ENCODE data around the gene MTMR10. TPM values are rescaled to one million over a fixed set of nuclear protein-coding genes. Genes with fewer than 3 reads are reported as not detected.
A peak's percentile ranks its signal among the peaks of the same experiment; 100 is the strongest.

The MTMR10 gene
- total RNA-seq, 2 experiments from 2014 or later: 9.7 to 10.5 TPM

GRCh38 chr15:30941520-30941919 lies 49.9 kb downstream of the MTMR10 start:
- no peak overlapping the region for H3K27ac Mint-ChIP-seq
- no peaks in the 10 kb centered on the region for H3K4me1 Mint-ChIP-seq (ENCODE audit: low read depth)
- CTCF ChIA-PET: no interaction called here
- no peaks in the 10 kb centered on the region for H3K9me3 Mint-ChIP-seq
- peaks cover 24% of the 10 kb centered on the region for H3K36me3 Mint-ChIP-seq (ENCODE audit: low read depth)
- no peaks in the 10 kb centered on the region for H3K27me3 Mint-ChIP-seq (ENCODE audit: low read depth)
- intact Hi-C loops (cut with micrococcal nuclease): no loop called here
- no peak for DNase-seq
- H3K4me3 Mint-ChIP-seq: no peak overlapping the region

GRCh38 chr15:30940359-30940758 lies 51.1 kb downstream of the MTMR10 start:
- CTCF ChIA-PET: no interaction called here
- no peak overlapping the region for H3K27ac Mint-ChIP-seq
- H3K4me1 Mint-ChIP-seq (ENCODE audit: low read depth): no peaks in the 10 kb centered on the region
- no peak overlapping the region for H3K4me3 Mint-ChIP-seq
- no peak for DNase-seq
- H3K9me3 Mint-ChIP-seq: no peaks in the 10 kb centered on the region
- intact Hi-C loops (cut with micrococcal nuclease): no loop called here
- no peaks in the 10 kb centered on the region for H3K27me3 Mint-ChIP-seq (ENCODE audit: low read depth)
- H3K36me3 Mint-ChIP-seq (ENCODE audit: low read depth): peaks cover 24% of the 10 kb centered on the region

GRCh38 chr15:30939161-30939560 lies 52.3 kb downstream of the MTMR10 start:
- Mint-ChIP-seq H3K4me3 (no peak overlapping the region), H3K4me1 (ENCODE audit: low read depth) (no peaks in the 10 kb centered on the region), H3K27me3 (ENCODE audit: low read depth) (no peaks in the 10 kb centered on the region), H3K27ac (no peak overlapping the region), H3K9me3 (no peaks in the 10 kb centered on the region), H3K36me3 (ENCODE audit: low read depth) (peaks cover 20% of the 10 kb centered on the region)
- intact Hi-C loops (cut with micrococcal nuclease): no loop called here
- CTCF ChIA-PET: no interaction called here
- no peak for DNase-seq

GRCh38 chr15:30933293-30933692 lies 58.1 kb downstream of the MTMR10 start:
- intact Hi-C loops (cut with micrococcal nuclease): no loop called here
- Mint-ChIP-seq H3K9me3 (no peaks in the 10 kb centered on the region), H3K27me3 (ENCODE audit: low read depth) (no peaks in the 10 kb centered on the region), H3K27ac (peak overlapping the region; percentile 28), H3K4me3 (no peak overlapping the region), H3K4me1 (ENCODE audit: low read depth) (peaks cover 10% of the 10 kb centered on the region), H3K36me3 (ENCODE audit: low read depth) (peaks cover 33% of the 10 kb centered on the region)
- CTCF ChIA-PET: no interaction called here
- no peak for DNase-seq

- Mint-ChIP-seq H3K36me3 (ENCODE audit: low read depth) (peaks cover 38% of the 10 kb centered on the region), H3K27ac (no peak overlapping the region), H3K27me3 (ENCODE audit: low read depth) (no peaks in the 10 kb centered on the region), H3K4me3 (no peak overlapping the region), H3K9me3 (no peaks in the 10 kb centered on the region), H3K4me1 (ENCODE audit: low read depth) (peaks cover 10% of the 10 kb centered on the region)
- intact Hi-C loops (cut with micrococcal nuclease): no loop called here
- DNase-seq: no peak
- CTCF ChIA-PET: no interaction called here
Measured at GRCh38 chr15:30930422-30930821, 61.0 kb downstream of the MTMR10 start.

- no peaks in the 10 kb centered on the region for H3K9me3 Mint-ChIP-seq
- peaks cover 10% of the 10 kb centered on the region for H3K4me1 Mint-ChIP-seq (ENCODE audit: low read depth)
- H3K36me3 Mint-ChIP-seq (ENCODE audit: low read depth): peaks cover 40% of the 10 kb centered on the region
- DNase-seq: no peak
- H3K4me3 Mint-ChIP-seq: no peak overlapping the region
- intact Hi-C loops (cut with micrococcal nuclease): no loop called here
- no peaks in the 10 kb centered on the region for H3K27me3 Mint-ChIP-seq (ENCODE audit: low read depth)
- no peak overlapping the region for H3K27ac Mint-ChIP-seq
- CTCF ChIA-PET: no interaction called here
Measured at GRCh38 chr15:30929982-30930381, 61.4 kb downstream of the MTMR10 start.

GRCh38 chr15:30929064-30929669 lies 62.3 kb downstream of the MTMR10 start:
- no peaks in the 10 kb centered on the region for H3K27me3 Mint-ChIP-seq (ENCODE audit: low read depth)
- H3K9me3 Mint-ChIP-seq: no peaks in the 10 kb centered on the region
- peaks cover 10% of the 10 kb centered on the region for H3K4me1 Mint-ChIP-seq (ENCODE audit: low read depth)
- H3K27ac Mint-ChIP-seq: no peak overlapping the region
- intact Hi-C loops (cut with micrococcal nuclease): no loop called here
- no peak overlapping the region for H3K4me3 Mint-ChIP-seq
- DNase-seq: no peak
- peaks cover 41% of the 10 kb centered on the region for H3K36me3 Mint-ChIP-seq (ENCODE audit: low read depth)
- CTCF ChIA-PET: no interaction called here

- Mint-ChIP-seq H3K27ac (no peak overlapping the region), H3K36me3 (ENCODE audit: low read depth) (peaks cover 42% of the 10 kb centered on the region)
- no peak for DNase-seq
Measured at GRCh38 chr15:30928076-30928475, 63.4 kb downstream of the MTMR10 start.

GRCh38 chr15:30927148-30927761 lies 64.2 kb downstream of the MTMR10 start:
- Mint-ChIP-seq H3K4me1 (ENCODE audit: low read depth) (peaks cover under 1% of the 10 kb centered on the region), H3K36me3 (ENCODE audit: low read depth) (peaks cover 39% of the 10 kb centered on the region), H3K27ac (no peak overlapping the region), H3K9me3 (no peaks in the 10 kb centered on the region), H3K4me3 (no peak overlapping the region), H3K27me3 (ENCODE audit: low read depth) (no peaks in the 10 kb centered on the region)
- CTCF ChIA-PET: no interaction called here
- DNase-seq: no peak
- intact Hi-C loops (cut with micrococcal nuclease): no loop called here

More at GRCh38 chr15:30928076-30928475, 63.4 kb downstream of the MTMR10 start:
- Mint-ChIP-seq H3K4me3 (no peak overlapping the region), H3K4me1 (ENCODE audit: low read depth) (peaks cover 6% of the 10 kb centered on the region), H3K27me3 (ENCODE audit: low read depth) (no peaks in the 10 kb centered on the region), H3K9me3 (no peaks in the 10 kb centered on the region)
- intact Hi-C loops (cut with micrococcal nuclease): no loop called here
- CTCF ChIA-PET: no interaction called here

GRCh38 chr15:30926161-30926560 lies 65.3 kb downstream of the MTMR10 start:
- intact Hi-C loops (cut with micrococcal nuclease): no loop called here
- no peaks in the 10 kb centered on the region for H3K4me1 Mint-ChIP-seq (ENCODE audit: low read depth)
- H3K27ac Mint-ChIP-seq: no peak overlapping the region
- DNase-seq: no peak
- H3K36me3 Mint-ChIP-seq (ENCODE audit: low read depth): peaks cover 33% of the 10 kb centered on the region
- H3K9me3 Mint-ChIP-seq: no peaks in the 10 kb centered on the region
- H3K4me3 Mint-ChIP-seq: no peak overlapping the region
- no peaks in the 10 kb centered on the region for H3K27me3 Mint-ChIP-seq (ENCODE audit: low read depth)
- CTCF ChIA-PET: no interaction called here

GRCh38 chr15:30925686-30926085 lies 65.7 kb downstream of the MTMR10 start:
- Mint-ChIP-seq H3K36me3 (ENCODE audit: low read depth) (peaks cover 31% of the 10 kb centered on the region), H3K4me1 (ENCODE audit: low read depth) (no peaks in the 10 kb centered on the region), H3K27ac (no peak overlapping the region), H3K27me3 (ENCODE audit: low read depth) (no peaks in the 10 kb centered on the region), H3K4me3 (no peak overlapping the region), H3K9me3 (no peaks in the 10 kb centered on the region)
- CTCF ChIA-PET: no interaction called here
- intact Hi-C loops (cut with micrococcal nuclease): no loop called here
- no peak for DNase-seq

- Mint-ChIP-seq H3K27me3 (ENCODE audit: low read depth) (no peaks in the 10 kb centered on the region), H3K4me1 (ENCODE audit: low read depth) (no peaks in the 10 kb centered on the region), H3K4me3 (no peak overlapping the region), H3K27ac (no peak overlapping the region), H3K36me3 (ENCODE audit: low read depth) (peaks cover 26% of the 10 kb centered on the region), H3K9me3 (no peaks in the 10 kb centered on the region)
- no peak for DNase-seq
- CTCF ChIA-PET: no interaction called here
- intact Hi-C loops (cut with micrococcal nuclease): no loop called here
Measured at GRCh38 chr15:30924353-30924752, 67.1 kb downstream of the MTMR10 start.

- H3K27me3 Mint-ChIP-seq (ENCODE audit: low read depth): no peaks in the 10 kb centered on the region
- peaks cover 23% of the 10 kb centered on the region for H3K36me3 Mint-ChIP-seq (ENCODE audit: low read depth)
- no peaks in the 10 kb centered on the region for H3K4me1 Mint-ChIP-seq (ENCODE audit: low read depth)
- CTCF ChIA-PET: no interaction called here
- H3K4me3 Mint-ChIP-seq: no peak overlapping the region
- intact Hi-C loops (cut with micrococcal nuclease): no loop called here
- H3K27ac Mint-ChIP-seq: no peak overlapping the region
- DNase-seq: no peak
- H3K9me3 Mint-ChIP-seq: no peaks in the 10 kb centered on the region
Measured at GRCh38 chr15:30923429-30923828, 68.0 kb downstream of the MTMR10 start.
